Kidney epithelial cell (primary cell): Measurements from ENCODE around the gene FBRSL1. TPM values are rescaled to one million over a fixed set of nuclear protein-coding genes. Genes with fewer than 3 reads are reported as not detected.

Experiments used
- DNase-seq: peaks from one replicate; pipeline ENCODE4 v3.0.0-alpha.2; 2010; ENCODE audit warnings: low read depth
- H3K27me3 ChIP-seq: 2 replicates; pipeline ENCODE4 v1.6.0; 2011; ENCODE audit warnings: low read length; ENCODE audit not compliant: control insufficient read depth, insufficient read depth
- H3K36me3 ChIP-seq: 2 replicates; pipeline ENCODE4 v1.5.1; 2011; ENCODE audit warnings: low read length; ENCODE audit not compliant: control insufficient read depth, insufficient read depth
- H3K4me3 ChIP-seq: 2 replicates; pipeline ENCODE4 v1.5.1; 2011; ENCODE audit warnings: low read depth, mild to moderate bottlenecking, control low read depth, low read length
- total RNA-seq: library from RNA; depleted of rRNA; stranded (reverse); fragments of >200 nt; gene quantifications from 2 replicates; pipeline ENCODE4 v1.2.3, GENCODE V29; 2015
- TF ChIP-seq, protein P1 (sequence below): IDR thresholded peaks from 2 replicates; pipeline ENCODE4 v1.5.1; 2011; ENCODE audit warnings: mild to moderate bottlenecking, moderate library complexity, low read length, control low read depth, inconsistent platforms; ENCODE audit not compliant: insufficient read depth, poor library complexity, severe bottlenecking

FBRSL1 gene
- total RNA-seq, 1 donor from 2014 or later, result 22.9 TPM

GRCh38 chr12:132500142-132500855 is 10.3 kb downstream of the FBRSL1 start:
- TF ChIP-seq, protein P1, sequence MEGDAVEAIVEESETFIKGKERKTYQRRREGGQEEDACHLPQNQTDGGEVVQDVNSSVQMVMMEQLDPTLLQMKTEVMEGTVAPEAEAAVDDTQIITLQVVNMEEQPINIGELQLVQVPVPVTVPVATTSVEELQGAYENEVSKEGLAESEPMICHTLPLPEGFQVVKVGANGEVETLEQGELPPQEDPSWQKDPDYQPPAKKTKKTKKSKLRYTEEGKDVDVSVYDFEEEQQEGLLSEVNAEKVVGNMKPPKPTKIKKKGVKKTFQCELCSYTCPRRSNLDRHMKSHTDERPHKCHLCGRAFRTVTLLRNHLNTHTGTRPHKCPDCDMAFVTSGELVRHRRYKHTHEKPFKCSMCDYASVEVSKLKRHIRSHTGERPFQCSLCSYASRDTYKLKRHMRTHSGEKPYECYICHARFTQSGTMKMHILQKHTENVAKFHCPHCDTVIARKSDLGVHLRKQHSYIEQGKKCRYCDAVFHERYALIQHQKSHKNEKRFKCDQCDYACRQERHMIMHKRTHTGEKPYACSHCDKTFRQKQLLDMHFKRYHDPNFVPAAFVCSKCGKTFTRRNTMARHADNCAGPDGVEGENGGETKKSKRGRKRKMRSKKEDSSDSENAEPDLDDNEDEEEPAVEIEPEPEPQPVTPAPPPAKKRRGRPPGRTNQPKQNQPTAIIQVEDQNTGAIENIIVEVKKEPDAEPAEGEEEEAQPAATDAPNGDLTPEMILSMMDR, result no peak
- H3K4me3 ChIP-seq, result no peak overlapping the region
- DNase-seq, result no peak
- no peaks in the 10 kb centered on the region for H3K36me3 ChIP-seq
- H3K27me3 ChIP-seq, result no peaks in the 10 kb centered on the region

DNA sequence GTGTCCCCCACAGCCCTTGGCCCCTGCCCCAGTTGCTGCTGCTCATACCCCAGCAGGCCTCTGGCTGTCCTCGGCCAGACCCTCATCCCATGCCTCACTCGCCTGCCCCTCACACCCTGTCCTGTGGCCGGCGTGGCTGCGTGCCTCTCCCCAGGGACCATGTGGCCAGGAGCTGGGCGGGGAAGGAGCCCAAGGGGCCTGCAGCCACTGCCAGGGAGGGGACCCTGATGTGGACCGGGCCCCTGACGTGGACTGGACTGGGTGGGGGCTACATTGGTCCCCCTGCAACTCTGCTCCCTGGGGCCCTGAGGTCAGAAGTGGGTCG is 10.9 kb downstream of the FBRSL1 start:
- TF ChIP-seq, protein P1, result no peak
- no peak for DNase-seq
- Histone ChIP-seq H3K27me3 (no peaks in the 10 kb centered on the region), H3K4me3 (no peak overlapping the region), H3K36me3 (no peaks in the 10 kb centered on the region)

GRCh38 chr12:132501204-132501940 is 11.4 kb downstream of the FBRSL1 start:
- H3K4me3 ChIP-seq, result no peak overlapping the region
- TF ChIP-seq, protein P1, result no peak
- H3K27me3 ChIP-seq, result no peaks in the 10 kb centered on the region
- H3K36me3 ChIP-seq, result no peaks in the 10 kb centered on the region
- DNase-seq, result no peak

DNA sequence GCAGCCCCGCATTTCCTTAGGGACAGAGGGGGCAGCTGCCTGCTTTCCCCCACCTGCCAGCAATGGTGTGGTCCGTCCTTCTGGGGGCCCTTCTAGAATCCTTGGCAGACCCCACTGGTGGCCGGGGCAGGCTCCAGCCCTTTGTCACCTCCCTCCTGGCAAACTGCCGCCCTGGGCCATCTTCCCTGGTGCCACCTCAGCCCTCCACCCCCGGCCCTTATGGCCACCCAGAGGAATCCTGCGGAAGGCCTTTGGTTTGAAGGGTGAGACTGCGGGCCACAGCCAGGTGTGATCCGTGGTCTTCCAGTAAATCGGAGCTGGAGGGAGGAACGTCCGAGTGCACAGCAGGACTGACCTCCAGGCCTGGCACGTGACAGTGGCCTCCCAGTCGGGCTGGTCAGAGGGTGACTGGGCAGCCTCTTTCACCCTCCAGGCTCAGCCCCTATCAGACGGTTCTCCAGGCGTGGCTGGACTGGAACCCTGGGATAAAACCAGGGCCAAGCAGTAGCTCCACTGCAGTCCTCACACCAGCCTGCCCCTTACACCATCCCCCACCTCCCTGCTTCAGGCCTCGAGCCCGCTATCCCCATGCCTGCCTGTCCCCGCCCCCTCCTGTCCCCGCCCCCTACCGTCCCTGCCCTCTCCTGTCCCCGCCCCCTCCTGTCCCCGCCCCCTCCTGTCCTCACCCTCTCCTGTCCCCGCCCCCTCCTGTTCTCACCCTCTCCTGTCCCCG is 12.4 kb downstream of the FBRSL1 start:
- TF ChIP-seq, protein P1, result no peak
- no peak for DNase-seq
- Histone ChIP-seq H3K27me3 (no peaks in the 10 kb centered on the region), H3K36me3 (no peaks in the 10 kb centered on the region), H3K4me3 (no peak overlapping the region)

DNA sequence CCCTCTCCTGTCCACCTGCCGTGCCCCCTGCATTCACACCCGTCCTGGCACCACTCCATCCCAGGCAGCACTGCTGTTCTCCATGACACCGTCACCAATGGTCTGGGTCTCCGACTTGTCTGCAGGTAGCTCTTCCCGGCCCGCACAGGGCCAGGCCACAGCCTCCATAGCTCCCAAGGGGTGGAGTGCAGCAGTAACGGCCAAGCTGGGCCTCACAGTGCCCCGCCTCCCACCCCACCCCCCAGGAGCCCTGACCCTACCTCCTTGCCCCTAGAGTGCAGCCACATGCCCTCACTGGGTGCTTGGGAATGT is 12.9 kb downstream of the FBRSL1 start:
- H3K27me3 ChIP-seq, result no peaks in the 10 kb centered on the region
- H3K4me3 ChIP-seq, result no peak overlapping the region
- no peak for DNase-seq
- no peaks in the 10 kb centered on the region for H3K36me3 ChIP-seq
- TF ChIP-seq, protein P1, result no peak
